Measurements from ENCODE around the gene NUP88.

Gene NUP88

DNA sequence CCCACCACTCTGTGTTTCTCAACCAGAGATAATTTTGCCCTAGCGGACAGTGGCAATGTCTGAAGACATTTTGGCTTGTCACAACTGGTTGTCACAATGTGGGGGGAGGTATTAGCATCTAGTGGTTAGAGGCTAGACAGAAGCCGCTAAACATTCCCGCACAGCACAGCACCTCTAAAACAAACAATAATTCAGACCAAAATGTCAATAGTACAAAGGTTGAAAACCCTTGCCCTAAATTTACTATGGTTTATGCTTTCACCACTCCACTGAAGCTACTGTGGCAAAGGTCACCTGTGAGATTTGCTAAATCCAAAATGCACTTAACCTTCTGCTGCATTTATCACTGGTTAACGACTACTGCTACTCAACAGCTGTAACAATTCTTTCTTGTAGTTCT, 14.1 kb downstream of the NUP88 start:
- no peak overlapping the region for H3K4me3 ChIP-seq (ENCODE audit: control insufficient read depth, low read depth, low read length)
- DNase-seq (ENCODE audit: low read depth): no peak
- TF ChIP-seq, protein P1, sequence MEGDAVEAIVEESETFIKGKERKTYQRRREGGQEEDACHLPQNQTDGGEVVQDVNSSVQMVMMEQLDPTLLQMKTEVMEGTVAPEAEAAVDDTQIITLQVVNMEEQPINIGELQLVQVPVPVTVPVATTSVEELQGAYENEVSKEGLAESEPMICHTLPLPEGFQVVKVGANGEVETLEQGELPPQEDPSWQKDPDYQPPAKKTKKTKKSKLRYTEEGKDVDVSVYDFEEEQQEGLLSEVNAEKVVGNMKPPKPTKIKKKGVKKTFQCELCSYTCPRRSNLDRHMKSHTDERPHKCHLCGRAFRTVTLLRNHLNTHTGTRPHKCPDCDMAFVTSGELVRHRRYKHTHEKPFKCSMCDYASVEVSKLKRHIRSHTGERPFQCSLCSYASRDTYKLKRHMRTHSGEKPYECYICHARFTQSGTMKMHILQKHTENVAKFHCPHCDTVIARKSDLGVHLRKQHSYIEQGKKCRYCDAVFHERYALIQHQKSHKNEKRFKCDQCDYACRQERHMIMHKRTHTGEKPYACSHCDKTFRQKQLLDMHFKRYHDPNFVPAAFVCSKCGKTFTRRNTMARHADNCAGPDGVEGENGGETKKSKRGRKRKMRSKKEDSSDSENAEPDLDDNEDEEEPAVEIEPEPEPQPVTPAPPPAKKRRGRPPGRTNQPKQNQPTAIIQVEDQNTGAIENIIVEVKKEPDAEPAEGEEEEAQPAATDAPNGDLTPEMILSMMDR (conservative IDR thresholded peaks at IDR 0.05; ENCODE audit: control insufficient read depth, insufficient read depth, low read depth, low read length): no peak

DNA sequence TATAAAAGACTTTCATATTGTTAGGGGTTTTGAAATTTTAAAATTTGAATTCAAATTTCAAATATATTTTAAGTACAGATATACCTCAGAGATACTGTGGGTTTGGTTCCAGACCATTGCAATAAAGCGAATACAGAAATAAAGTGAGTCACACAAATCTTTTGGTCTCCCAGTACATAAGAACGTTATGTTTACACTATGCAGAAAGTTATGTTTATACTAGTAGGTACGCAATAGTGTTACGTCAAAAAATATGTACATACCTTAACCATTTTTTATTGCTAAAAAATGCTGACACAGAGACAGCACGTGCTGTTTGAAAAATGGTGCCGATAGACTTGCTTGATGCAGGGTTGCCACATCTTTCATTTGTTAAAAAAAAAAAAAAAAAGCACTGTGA, 19.7 kb downstream of the NUP88 start:
- no peak for DNase-seq (ENCODE audit: low read depth)
- TF ChIP-seq, protein P1 (conservative IDR thresholded peaks at IDR 0.05; ENCODE audit: control insufficient read depth, insufficient read depth, low read depth, low read length): no peak
- no peak overlapping the region for H3K4me3 ChIP-seq (ENCODE audit: control insufficient read depth, low read depth, low read length)

DNA sequence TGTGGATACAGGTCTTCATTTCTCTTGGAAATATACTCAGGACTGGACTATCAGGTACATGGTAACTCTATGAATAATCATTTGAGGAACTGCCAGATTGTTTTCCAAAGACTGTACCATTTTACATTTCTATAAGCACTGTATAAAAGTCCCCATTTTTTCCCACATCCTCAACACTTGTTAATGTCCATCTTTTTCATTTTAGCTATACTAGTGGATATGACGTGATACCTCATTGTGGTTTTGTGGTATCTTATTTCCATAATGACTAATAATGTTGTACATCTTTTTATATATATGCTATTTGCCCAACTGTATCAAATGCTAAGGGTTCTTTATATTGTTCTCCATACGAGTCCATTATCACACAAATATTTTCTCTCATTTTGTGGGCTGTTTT, 22.9 kb downstream of the NUP88 start:
- TF ChIP-seq, protein P1 (conservative IDR thresholded peaks at IDR 0.05; ENCODE audit: control insufficient read depth, insufficient read depth, low read depth, low read length): no peak
- H3K4me3 ChIP-seq (ENCODE audit: control insufficient read depth, low read depth, low read length): no peak overlapping the region
- peak; percentile 18 for DNase-seq (ENCODE audit: low read depth)

DNA sequence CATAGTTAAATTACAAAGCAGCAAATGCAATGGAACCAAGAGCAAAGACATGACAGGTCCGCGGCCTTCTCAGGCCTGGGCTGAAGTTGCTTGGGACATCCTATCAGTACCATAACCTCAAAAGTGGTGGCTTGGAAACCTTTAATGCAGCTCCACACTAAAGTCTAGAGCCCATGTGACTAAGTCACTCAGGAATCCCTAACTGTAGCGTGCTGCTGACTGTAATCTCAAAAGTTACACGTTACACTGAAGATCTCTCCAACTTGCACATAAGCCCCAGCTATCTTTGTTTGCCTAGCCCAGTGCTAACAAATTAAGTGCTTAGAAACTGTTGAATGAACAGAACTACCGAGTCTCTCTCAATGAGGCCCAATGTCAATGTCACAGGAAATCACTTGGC, 27.8 kb downstream of the NUP88 start:
- TF ChIP-seq, protein P1 (conservative IDR thresholded peaks at IDR 0.05; ENCODE audit: control insufficient read depth, insufficient read depth, low read depth, low read length): no peak
- DNase-seq (ENCODE audit: low read depth): no peak
- no peak overlapping the region for H3K4me3 ChIP-seq (ENCODE audit: control insufficient read depth, low read depth, low read length)

DNA sequence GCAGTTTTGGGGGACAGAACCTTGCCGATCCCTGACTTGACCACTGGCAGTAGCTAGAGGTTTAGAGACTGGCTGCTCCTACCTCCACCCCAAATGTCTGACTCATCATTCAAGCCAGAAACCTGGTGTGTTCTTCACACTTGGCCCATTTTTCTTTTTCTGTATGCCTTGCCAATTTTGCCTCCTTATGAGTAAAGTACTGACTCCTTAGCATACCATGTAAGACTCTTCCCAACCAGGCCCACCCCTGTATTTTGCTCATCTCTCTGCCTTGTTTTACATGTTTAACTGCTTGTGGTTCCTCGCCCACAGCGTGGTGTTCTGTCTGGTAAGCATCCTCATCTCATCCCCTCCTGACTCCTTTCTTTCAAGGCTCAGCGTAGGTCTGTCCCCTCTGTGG, 37.9 kb downstream of the NUP88 start:
- H3K4me3 ChIP-seq (ENCODE audit: control insufficient read depth, low read depth, low read length): no peak overlapping the region
- TF ChIP-seq, protein P1 (conservative IDR thresholded peaks at IDR 0.05; ENCODE audit: control insufficient read depth, insufficient read depth, low read depth, low read length): no peak
- DNase-seq (ENCODE audit: low read depth): peak; percentile 78

DNA sequence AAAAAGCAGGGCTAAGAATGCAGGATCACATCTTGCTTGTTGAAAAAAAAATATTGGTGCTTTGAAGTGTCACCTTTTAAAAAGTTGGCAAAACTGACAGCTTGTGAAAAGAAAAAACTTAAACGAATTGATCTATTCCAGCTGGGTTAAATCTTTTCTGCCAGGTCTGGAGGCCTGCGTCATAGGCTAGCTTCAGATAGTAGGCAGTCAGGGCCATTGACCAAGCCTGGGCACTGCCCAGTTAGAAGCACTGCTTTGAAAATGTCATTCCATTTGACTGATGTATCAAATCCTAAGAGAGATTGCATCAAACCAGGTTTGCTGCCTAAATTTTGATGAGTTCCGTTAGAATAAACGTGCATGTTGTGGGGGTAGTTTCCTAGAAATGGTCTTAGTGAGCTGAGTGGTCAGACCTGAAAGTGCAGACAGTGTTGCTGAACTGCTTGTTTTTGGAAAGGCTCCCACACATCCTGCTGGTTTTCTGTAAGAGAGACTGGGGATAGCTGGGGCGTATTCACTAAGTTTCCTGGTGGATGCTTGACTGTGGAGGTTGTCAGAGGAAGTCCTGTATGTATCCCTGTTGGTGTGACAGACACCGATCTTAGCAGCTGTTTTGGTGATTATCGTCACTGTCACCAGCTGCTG, 38.8 kb downstream of the NUP88 start:
- TF ChIP-seq, protein P1 (conservative IDR thresholded peaks at IDR 0.05; ENCODE audit: control insufficient read depth, insufficient read depth, low read depth, low read length): no peak
- peak; percentile 15 for DNase-seq (ENCODE audit: low read depth)
- H3K4me3 ChIP-seq (ENCODE audit: control insufficient read depth, low read depth, low read length): no peak overlapping the region
